Inflammatory macrophage (primary cell): ENCODE results near the gene TST.

Source experiments
- DNase-seq, 2 donors: peaks; one replicate each; pipeline ENCODE4 v3.0.0-alpha.2; 2020 to 2022

The TST gene

GRCh38 chr22:37053310-37054055 lies 34.2 kb upstream of the TST start:
- DNase-seq: peak; percentile 24 to 27

DNA sequence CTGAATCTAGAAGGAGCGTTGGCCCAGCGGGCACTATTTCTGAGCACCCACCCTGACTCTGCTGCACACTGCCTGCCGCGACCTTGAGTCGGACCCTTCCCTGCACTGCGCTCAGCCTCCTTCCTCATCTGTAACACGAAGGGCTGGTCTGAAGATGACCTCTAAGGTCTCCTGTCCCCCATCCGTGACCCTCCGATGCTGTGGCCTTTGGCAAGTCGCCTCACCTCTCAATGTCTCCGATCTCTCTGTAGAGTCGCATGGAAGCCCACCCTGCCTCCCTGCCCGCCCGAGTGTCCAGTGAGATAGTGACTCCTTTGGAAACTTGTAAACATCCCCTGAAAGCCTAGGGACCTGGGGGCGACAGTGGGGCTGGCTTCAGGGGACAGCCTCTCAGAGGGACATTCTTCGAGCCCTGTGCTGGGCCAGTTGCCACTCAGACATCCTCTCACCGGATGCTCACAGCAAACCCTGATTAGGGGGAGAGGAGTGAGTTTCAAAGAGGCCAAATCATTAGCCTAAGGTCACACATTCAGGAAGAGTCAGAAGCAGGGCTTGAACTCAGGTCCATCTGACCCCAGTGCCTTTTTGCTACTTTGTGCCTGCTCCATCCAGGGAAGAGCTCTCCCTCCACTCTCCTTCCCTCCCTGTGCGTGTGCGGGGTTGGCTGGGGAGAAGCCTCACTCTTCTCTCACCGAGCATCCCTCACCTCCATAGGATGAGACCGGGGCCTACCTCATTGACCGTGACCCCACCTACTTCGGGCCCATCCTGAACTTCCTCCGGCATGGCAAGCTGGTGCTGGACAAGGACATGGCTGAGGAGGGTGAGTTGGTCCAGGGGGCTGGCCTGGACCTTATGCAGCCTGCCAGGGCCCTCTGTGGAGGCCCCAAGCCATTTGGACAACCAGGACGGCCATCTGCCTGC lies 33.4 kb upstream of the TST start:
- DNase-seq: no peak

DNA sequence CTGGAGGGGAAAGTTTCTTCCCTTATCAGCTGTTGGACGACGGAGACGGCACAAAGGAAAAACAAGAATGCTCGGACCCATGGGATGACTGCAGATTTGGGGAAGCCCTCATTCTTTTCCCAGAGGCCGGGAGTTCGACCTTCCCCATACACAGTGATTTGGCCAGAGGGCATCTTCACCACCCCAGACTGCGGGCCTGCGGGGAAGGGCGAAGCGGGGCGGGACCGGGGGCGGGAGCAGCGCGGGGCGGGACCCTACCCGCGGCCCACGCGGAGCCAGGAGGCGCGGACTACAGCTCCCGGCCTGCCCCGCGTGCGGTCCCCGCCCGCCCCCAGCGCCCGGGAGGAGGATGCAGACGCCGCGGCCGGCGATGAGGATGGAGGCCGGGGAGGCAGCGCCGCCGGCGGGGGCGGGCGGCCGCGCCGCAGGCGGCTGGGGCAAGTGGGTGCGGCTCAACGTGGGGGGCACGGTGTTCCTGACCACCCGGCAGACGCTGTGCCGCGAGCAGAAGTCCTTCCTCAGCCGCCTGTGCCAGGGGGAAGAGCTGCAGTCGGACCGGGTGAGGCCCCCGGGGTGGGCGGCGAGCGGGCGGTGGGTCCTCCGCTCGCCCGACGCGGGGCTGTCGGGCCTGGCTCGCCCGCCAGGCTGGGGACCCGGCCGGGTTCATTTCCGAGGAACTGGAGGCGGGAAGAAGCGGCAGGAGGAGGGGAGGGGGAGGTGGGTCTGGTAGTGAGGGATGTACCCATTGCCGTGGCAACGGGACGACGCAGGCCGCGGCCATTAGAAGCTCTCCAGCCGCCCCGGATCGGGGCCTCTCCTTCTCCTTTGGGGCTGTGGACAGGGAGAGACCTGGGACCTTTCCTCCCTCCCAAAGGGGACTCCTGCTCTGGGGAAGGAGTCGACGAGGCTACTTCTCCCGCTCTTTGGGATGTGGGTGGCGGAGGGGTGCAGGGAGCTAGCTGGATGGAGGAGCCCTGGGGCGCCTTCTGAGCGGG lies 32.4 kb upstream of the TST start, which contains the start of gene KCTD17:
Gene KCTD17 (plus strand): TSS at position 352 of the 995 bp plus-strand sequence. CDS start 19 bp downstream, at position 371.
- peak; percentile 71 to 77 for DNase-seq

GRCh38 chr22:37050913-37051312 lies 31.7 kb upstream of the TST start:
- DNase-seq: no peak

DNA sequence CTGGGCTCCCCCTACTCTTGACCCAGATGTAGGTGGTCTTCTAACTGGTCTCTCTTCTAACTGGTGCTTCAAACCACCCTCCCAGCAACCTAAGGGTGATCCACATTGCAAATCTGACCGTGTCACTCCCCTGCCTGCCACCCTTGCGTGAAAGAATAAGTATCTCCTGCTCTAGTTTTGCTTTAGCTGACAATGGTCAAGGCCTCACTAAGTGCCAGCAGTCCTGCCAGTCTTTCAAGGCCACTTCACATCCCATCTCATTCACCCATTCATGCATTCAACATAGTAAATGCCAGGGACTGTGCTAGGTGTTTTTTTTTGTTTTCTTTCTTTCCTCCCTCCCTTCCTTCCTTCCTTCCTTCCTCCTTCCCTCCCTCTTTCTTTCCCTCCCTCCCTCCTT lies 30.0 kb upstream of the TST start:
- no peak for DNase-seq

DNA sequence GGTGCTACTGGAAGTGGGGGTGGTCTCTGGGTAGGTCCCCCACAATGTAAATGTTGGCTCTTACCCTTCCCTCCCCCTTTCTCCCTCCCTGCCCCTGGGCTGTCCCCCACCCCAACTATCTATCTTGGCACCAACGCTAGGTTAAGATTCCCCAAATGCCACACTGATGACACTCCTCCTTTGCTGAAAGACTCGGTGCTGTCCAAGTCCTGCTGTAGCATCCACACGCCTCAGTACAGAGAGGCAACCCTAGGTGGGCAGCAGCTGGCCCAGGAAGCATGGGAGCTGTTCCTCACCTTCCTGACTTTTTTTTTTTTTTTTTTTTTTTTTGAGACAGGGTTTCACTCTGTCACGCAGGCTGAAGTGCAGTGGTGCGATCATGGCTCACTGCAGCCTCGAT lies 28.9 kb upstream of the TST start:
- DNase-seq: no peak

DNA sequence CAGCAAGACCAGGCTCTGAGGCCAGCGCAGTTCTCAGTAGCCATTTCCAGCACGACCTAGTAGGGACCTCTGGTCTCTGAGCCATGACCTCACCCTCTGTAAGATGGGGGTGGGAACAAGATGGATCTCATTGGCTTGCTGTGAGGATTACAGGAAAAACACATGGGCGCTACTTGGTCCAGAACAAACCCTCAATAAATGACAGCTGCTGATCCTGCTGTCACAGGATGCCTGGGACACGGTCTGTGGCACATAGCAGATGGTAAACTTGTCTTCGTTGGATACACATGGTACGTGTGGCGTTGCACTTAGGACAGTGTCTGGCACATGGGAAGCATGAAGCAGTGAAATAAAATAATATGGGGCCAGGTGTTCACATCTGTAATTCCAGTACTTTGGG lies 27.8 kb upstream of the TST start:
- DNase-seq: no peak

- no peak for DNase-seq
Measured at GRCh38 chr22:37046589-37046988, 27.3 kb upstream of the TST start.

DNA sequence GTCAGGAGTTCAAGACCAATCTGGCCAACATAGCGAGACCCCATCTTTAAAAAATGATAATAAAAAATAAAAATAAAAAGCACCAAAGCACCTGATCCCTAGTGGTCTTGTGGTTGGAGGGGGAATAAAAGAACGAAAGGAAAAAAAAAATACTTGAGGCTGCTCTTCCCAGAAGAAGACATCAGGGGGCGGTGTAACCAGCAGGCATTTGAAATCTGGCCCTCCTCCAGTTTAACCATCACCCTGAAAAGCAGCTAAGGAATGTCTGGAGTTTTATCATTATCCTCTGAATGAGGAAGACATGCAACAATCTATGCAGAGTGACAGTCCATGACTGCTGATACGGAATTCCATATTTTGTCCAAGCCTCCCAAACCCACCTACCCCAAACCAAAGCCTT lies 26.7 kb upstream of the TST start:
- peak; percentile 26 to 27 for DNase-seq

- DNase-seq: peak in 1 of 2 donors; percentile 29
Measured at GRCh38 chr22:37044634-37045625, 25.7 kb upstream of the TST start.

DNA sequence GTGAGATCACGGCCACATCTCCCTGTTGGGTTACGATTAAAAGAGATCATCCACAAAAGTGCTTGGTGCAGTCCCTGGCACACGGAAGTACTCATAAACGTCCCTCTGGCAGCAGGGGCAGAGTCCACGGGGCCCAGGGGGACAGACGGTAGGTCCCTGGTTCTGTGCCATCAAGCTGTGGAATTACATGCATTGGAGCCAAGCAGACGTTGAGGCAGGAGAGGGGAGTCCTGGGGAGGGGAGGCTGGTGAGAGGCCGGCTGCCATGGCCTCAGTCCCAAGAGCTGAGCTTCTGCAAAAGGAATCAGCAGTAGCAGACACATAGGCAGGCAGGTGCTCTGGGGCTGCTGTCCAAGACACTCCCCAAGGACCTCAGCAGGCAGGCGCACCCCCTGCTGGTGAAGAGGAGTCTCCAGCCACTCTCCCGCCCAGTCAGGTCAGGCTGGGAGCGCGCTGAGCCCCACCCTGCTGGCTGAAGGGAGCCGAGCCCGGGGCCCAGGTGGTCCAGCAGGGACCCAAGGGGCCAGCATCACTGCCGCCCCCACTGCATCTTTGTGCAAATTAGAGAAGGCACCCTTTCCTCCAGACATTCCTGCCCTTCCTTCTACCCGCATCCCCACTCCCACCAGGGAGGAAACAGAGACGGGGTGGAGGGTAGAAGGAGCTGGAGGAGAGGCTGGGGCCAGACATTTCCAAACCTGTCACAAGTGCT lies 24.7 kb upstream of the TST start:
- peak; percentile 45 to 67 for DNase-seq

- DNase-seq: no peak
Measured at GRCh38 chr22:37043209-37043827, 24.1 kb upstream of the TST start.

GRCh38 chr22:37039466-37039865 lies 20.2 kb upstream of the TST start:
- no peak for DNase-seq

DNA sequence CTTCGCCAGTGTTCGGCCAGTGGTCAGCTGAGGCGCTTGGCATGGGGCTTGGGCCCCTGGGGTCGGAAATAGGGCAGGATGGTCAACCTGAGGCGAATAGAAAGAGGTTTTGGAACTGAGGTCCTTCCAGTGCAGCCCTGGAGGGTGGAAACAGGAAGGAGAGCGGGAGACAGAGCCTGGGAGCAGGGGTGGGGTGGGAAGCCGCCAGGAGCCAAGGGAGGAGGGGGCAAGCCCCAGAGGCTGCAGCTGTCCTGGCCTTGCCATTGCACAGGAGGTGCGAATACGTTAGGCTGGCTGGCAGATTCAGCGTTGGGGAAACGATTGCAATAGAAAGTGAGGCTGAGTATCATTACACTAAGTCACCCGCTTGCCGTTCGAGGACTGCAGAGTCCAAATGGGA lies 18.4 kb upstream of the TST start:
- no peak for DNase-seq

- no peak for DNase-seq
Measured at GRCh38 chr22:37036655-37037377, 17.6 kb upstream of the TST start.

DNA sequence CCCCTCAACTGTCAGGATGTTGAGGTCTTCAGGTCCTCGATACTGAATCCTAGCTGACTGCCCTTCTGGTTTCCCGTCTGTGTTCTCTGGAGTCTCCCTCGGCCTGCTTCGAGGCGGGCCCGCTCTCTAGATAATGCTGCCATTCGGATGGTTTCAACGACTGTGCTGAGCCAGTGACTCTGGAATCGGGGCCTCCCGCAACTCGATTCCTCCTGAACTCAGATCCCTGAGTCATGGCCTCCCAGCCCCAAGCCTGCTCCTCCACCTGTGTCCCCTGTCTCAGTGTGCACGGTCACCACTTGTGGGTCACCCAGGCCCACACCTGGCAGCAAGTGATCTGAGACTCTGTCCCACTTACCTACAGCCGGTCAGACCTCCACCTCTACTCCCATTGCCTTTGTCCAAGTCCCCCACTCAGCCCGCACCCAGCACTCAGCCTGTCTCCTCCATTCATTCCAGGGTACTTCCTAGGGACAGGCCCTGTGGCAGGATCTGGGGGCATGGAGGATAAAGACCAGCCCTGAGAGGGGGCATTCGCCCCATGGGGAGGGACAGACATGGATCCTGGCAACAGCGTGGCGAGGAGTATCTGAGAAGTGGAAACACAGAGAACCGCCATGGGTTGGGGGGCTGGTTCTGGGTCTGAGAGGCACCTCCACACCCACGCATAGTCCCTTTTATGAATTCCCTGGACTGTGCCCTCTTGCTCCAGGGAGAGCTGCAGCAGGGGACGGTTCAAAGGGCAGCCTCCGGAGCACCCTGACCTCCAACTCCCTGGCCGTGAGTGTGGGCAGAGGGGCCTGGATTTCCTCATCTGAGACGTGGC lies 14.6 kb upstream of the TST start:
- no peak for DNase-seq

DNA sequence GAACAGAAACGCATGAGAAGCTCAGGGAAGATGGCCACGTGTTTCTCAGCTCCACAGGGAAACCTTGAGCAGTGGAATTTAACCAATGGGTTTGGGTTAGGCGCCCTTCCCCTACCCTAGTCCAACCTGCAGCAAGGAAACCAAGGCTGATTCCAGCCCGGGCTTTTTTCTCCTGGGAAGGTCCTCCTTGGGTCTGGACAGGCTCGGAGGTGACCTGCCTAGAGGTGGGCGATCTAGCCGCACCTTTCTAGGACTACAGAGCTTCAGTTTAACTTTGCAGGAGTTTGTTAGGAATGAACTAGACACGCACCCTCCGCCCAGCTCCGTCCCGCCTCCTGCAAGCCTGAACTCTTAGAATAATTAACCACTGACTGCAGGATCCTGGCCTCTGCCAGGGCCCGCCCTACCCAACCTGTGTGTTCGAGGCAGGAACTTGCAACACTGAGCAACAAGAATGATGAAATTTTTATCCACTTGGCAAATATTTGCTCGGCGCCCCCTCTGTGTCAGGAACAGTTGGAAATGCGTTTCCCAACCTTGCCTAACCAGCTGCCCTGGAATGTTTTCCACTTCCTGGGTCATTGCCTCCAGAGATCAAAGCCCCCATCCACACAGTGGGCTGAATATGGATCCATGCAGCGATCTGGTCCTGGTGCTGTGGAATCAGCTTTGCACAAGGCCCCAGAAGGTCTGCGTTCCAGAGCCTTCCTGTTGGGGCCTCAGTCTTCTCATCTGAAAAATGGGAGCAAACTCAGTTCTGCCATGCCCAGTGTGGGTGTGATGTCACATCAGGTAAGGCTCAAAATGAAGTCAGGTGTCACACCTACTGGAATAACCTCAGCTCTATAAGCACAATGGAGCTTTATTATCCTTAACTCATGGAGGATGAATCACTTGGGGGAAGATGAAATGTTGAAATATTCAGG lies 13.6 kb upstream of the TST start:
- DNase-seq: peak; percentile 21 to 38
